Heart right ventricle (tissue), 16 donors: Measurements from ENCODE around the gene CACNB2. TPM values are rescaled to one million over a fixed set of nuclear protein-coding genes. Genes with fewer than 3 reads are reported as not detected.

Experiments used
- ATAC-seq, 8 donors: fragments of 200-7000 bp; cut with Tn5 transposase; one replicate each; pipeline ENCODE4 v1.9.1; 2020; ENCODE audit warnings: mild to moderate bottlenecking in 8 of 8, moderate library complexity in 8 of 8, moderate number of reproducible peaks in 1 of 8
- DNase-seq, 2 donors: peaks; one replicate each; pipeline ENCODE4 v3.0.0-alpha.2; 2020
- H3K27ac ChIP-seq, 10 donors: fragments of 200-600 bp; sonication (generic) in 2 of 10; one replicate each; pipeline versions ENCODE4 v1.5.0 to v1.8.0; 2020 to 2022; ENCODE audit warnings: mild to moderate bottlenecking in 3 of 10
- H3K27me3 ChIP-seq, 7 donors: fragments of 200-600 bp; one replicate each; pipeline ENCODE4 v1.8.0; 2021 to 2022; ENCODE audit warnings: mild to moderate bottlenecking in 2 of 7
- H3K36me3 ChIP-seq, 9 donors: fragments of 200-600 bp; sonication (generic) in 1 of 9; one replicate each; pipeline versions ENCODE4 v1.5.0 to v1.8.0; 2020 to 2022; ENCODE audit warnings: mild to moderate bottlenecking in 2 of 9
- H3K4me1 ChIP-seq, 9 donors: fragments of 200-600 bp; sonication (generic) in 1 of 9; one replicate each; pipeline versions ENCODE4 v1.5.0 to v1.8.0; 2020 to 2022; ENCODE audit warnings: mild to moderate bottlenecking in 4 of 9
- H3K4me3 ChIP-seq, 10 donors: fragments of 200-600 bp; sonication (generic) in 2 of 10; one replicate each; pipeline versions ENCODE4 v1.5.0 to v1.8.0; 2020 to 2022; ENCODE audit warnings: mild to moderate bottlenecking in 7 of 10, moderate library complexity in 2 of 10
- H3K9me3 ChIP-seq, 11 donors: fragments of 200-600 bp in 10 of 11; sonication (generic) in 2 of 11; one replicate each; pipeline versions ENCODE4 v1.5.0 to v1.8.0; 2013 to 2022; ENCODE audit warnings: mild to moderate bottlenecking in 2 of 11, control low read depth in 1 of 11, moderate library complexity in 1 of 11
- WGBS, 2 donors: extraction: QIAGEN DNeasy Blood & Tissue Kit; methylation state at CpG; one replicate each; pipeline ENCODE4 v1.1.7; 2013; ENCODE audit warnings: inconsistent platforms in 1 of 2; 5-methylcytosine and 5-hydroxymethylcytosine counted together
- intact Hi-C, 10 donors: fragments of 100-400 bp; cut with DNase I; formaldehyde crosslinking; loops; one replicate each; pipeline versions ENCODE4 v1.11.1 to v1.14.2; 2022
- polyA plus RNA-seq, 2 donors: library from polyadenylated mRNA; stranded (reverse); fragments of 200-250 nt; gene quantifications; one replicate each; pipeline ENCODE4 v1.2.3, GENCODE V29; 2013
- total RNA-seq, 10 donors: library from RNA; stranded (reverse); fragmentation: NEBNext Ultra II Directional in 3 of 10; extraction: Animal tissue kit (Norgen Biotek cat#: 25700) in 3 of 10; gene quantifications; one replicate each; pipeline versions ENCODE4 v1.2.1 to v1.2.4, GENCODE V29; 2021 to 2023
- TF ChIP-seq, protein P1 (sequence below), 9 donors: fragments of 200-600 bp; sonication (generic) in 2 of 9; IDR thresholded peaks; one replicate each; pipeline versions ENCODE4 v1.5.0 to v1.8.0; 2021 to 2022; ENCODE audit warnings: antibody characterized with exemption in 9 of 9, mild to moderate bottlenecking in 5 of 9, moderate library complexity in 1 of 9
- donor health status: Arrhythmogenic right ventricular cardiomyopathy.
- donor health status: ischemic (EF 13 %, LVEDD 7.1; RV severe dilation, severe dysfunction).
- donor health status: healthy with polysubstance abuse.
- donor health status: DM: no; HTN: yes; CAD: no.
- donor health status: DM: no; HTN: no; CAD: no.
- donor health status: ischemic (EF 25% LVEDD 6.9; RV normal size, moderate dysfunction).
- donor health status: ischemic (EF 25% LVEDD 5.7; RV mildly dilated, moderate dysfunction).
- donor health status: healthy.
- donor health status: DM: yes; HTN: yes; CAD: no.
- donor health status: Ischemic cardiomyopathy.
- donor health status: ischemic (EF 35%, LVEDD 5.7; RV mildly dilated, moderate dysfunction).
- donor health status: nonischemic (EF 11% LVEDD 7.7; RV severe dilation, severe dysfunction).
- donor health status: DM: yes; HTN: yes; CAD: no.
- donor health status: PGD.
- donor health status: ischemic (EF 29% LVEDD 5.4; RV normal size, mild dysfunction).
- donor health status: nonischemic (EF 23%, LVEDD 6.1; RV moderate dilation, normal function).

Gene CACNB2
- total and polyA plus RNA-seq, 12 donors, result 8.9 to 71.1 (median 36.7) TPM

- Histone ChIP-seq H3K27ac (no peak overlapping the region), H3K9me3 (no peaks in the 10 kb centered on the region), H3K36me3 (no peaks in the 10 kb centered on the region), H3K27me3 (peaks cover 0 to 3% (median 0%) of the 10 kb centered on the region in 7 donors), H3K4me1 (peaks cover 0 to 4% (median 0%) of the 10 kb centered on the region in 9 donors), H3K4me3 (no peak overlapping the region)
- 95 to 97% methylated on average over 2 of the region's 2 CpGs for WGBS, 2 donors
- ATAC-seq (no peak), DNase-seq (no peak)
- intact Hi-C loops, result no loop called here
- TF ChIP-seq, protein P1, sequence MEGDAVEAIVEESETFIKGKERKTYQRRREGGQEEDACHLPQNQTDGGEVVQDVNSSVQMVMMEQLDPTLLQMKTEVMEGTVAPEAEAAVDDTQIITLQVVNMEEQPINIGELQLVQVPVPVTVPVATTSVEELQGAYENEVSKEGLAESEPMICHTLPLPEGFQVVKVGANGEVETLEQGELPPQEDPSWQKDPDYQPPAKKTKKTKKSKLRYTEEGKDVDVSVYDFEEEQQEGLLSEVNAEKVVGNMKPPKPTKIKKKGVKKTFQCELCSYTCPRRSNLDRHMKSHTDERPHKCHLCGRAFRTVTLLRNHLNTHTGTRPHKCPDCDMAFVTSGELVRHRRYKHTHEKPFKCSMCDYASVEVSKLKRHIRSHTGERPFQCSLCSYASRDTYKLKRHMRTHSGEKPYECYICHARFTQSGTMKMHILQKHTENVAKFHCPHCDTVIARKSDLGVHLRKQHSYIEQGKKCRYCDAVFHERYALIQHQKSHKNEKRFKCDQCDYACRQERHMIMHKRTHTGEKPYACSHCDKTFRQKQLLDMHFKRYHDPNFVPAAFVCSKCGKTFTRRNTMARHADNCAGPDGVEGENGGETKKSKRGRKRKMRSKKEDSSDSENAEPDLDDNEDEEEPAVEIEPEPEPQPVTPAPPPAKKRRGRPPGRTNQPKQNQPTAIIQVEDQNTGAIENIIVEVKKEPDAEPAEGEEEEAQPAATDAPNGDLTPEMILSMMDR (IDR thresholded peaks at IDR 0.05), result no peak
Observed at GRCh38 chr10:18254086-18254485, 113.9 kb downstream of the CACNB2 start.

DNA sequence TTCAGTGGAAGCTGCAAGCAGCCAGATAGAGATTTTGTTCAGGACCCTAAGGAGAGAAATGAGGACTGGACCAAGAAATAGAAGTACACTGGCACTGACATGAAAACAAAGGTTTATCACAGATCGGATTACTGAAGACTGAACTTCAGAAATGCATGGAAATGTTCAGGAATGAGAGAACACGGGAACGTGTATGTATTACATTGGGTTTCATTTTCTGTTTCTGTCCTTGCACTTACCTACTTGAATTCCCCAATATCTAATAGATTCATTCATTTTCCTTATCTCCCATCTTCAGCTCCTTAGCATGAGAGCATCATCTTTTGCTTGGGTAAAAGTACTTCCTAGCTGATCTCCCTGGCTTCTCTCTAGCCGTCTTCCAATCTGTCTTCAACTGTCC lies 114.5 kb downstream of the CACNB2 start:
- no peak for ATAC-seq
- intact Hi-C loops, result no loop called here
- TF ChIP-seq, protein P1 (IDR thresholded peaks at IDR 0.05), result no peak
- Histone ChIP-seq H3K4me1 (peaks cover 0 to 4% (median 0%) of the 10 kb centered on the region in 9 donors), H3K27ac (no peak overlapping the region), H3K27me3 (peaks cover 0 to 3% (median 0%) of the 10 kb centered on the region in 7 donors), H3K36me3 (no peaks in the 10 kb centered on the region), H3K4me3 (no peak overlapping the region), H3K9me3 (no peaks in the 10 kb centered on the region)
- DNase-seq, result no peak
- WGBS, 2 donors, result 80 to 88% methylated on average over 4 of the region's 4 CpGs

DNA sequence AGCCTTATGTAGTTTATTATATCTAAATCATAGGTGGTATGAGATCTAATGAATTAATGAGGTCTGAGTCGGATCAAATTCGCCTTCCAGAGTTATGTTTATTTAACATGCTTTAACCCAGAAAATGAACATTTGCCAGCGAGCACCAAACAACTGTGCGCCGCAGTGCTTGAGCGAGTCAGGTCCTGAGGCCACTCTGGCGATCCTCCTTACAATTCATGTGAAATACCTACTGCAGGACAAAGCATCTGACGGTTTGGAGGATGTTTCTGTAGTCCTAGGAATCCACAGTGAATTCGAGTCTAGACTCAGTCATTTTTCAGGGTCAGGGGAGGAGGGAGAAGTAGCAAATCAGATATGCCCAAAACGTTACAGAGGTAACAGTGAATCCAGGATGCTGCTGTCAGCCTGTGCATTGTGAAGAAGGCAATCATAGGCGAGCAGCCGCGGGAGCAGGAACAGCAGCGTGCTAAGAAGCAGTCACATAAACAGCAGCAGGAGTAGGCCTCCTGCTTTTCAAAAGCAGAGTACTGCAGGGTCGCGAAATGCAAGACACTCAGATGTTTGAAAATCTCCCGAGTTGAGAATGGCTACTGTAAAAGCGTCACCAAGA lies 120.2 kb downstream of the CACNB2 start:
- no peaks in the 10 kb centered on the region for H3K36me3 ChIP-seq
- TF ChIP-seq, protein P1 (IDR thresholded peaks at IDR 0.05), result no peak
- DNase-seq (no peak), ATAC-seq (peak in 4 of 8 donors; percentile 35 to 52 (median 45))
- H3K4me1 ChIP-seq, result peaks cover 0 to 10% (median 0%) of the 10 kb centered on the region in 9 donors
- no peaks in the 10 kb centered on the region for H3K9me3 ChIP-seq
- peak overlapping the region in 6 of 10 donors; percentile 1 to 35 (median 31) for H3K4me3 ChIP-seq
- WGBS, 2 donors, result 53 to 54% methylated on average over 18 of the region's 18 CpGs
- no peaks in the 10 kb centered on the region for H3K27me3 ChIP-seq
- intact Hi-C loops, result no loop called here
- no peak overlapping the region for H3K27ac ChIP-seq

DNA sequence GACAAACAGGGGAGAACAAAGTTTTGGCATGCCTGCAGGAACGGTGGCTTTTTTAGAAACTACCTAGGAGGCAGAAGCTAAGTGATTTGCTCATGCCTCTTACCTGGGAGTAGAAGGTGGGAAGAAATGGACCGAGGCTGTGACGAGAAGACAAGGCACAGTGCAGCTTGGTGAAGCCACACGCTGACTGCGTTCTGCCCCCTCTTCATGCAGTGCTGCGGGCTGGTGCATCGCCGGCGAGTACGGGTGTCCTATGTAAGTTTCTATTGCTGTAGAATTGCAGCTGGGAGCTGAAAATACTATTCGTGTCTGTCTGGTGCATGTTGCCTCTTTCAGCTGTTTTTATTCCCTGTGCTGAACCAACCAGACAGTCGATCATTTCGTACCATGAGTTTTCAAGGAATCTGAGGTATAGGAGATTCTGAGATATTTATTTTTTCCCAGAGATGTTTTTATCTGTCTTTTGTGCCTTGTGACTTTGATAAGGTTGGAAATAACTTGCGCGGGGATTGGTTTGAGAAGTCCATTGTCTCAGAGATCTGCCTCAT lies 120.9 kb downstream of the CACNB2 start:
- intact Hi-C loops, result no loop called here
- H3K27ac ChIP-seq, result peak overlapping the region in 2 of 10 donors; percentile 19 to 26

More for the DNA sequence above, 120.9 kb downstream of the CACNB2 start:
- no peaks in the 10 kb centered on the region for H3K27me3 ChIP-seq
- no peaks in the 10 kb centered on the region for H3K9me3 ChIP-seq
- H3K4me1 ChIP-seq, result peaks cover 0 to 10% (median 0%) of the 10 kb centered on the region in 9 donors
- H3K4me3 ChIP-seq, result peak overlapping the region in 7 of 10 donors; percentile 1 to 35 (median 30)
- DNase-seq (peak in 1 of 2 donors; percentile 23), ATAC-seq (peak in 7 of 8 donors; percentile 53 to 90 (median 76))
- 50 to 52% methylated on average over 15 of the region's 15 CpGs for WGBS, 2 donors
- TF ChIP-seq, protein P1 (IDR thresholded peaks at IDR 0.05), result no peak
- H3K36me3 ChIP-seq, result no peaks in the 10 kb centered on the region
